Breast epithelium (tissue), 3 donors: Measurements from ENCODE around the gene PHTF2.

Experiments
- CTCF ChIP-seq, 3 donors: fragments of 450-650 bp; IDR thresholded peaks; one replicate each; pipeline ENCODE4 v1.5.1; 2016 to 2017; ENCODE audit warnings: antibody characterized with exemption in 3 of 3, mild to moderate bottlenecking in 3 of 3, moderate library complexity in 3 of 3
- POLR2A ChIP-seq: fragments of 450-650 bp; IDR thresholded peaks from one replicate; pipeline ENCODE4 v1.6.1; 2016; ENCODE audit warnings: antibody characterized with exemption, mild to moderate bottlenecking, moderate library complexity
- POLR2AphosphoS5 ChIP-seq, 3 donors: sonication (generic); formaldehyde crosslinking; IDR thresholded peaks; one replicate each; pipeline ENCODE4 v1.6.1; 2017; ENCODE audit warnings: antibody characterized with exemption in 3 of 3

GRCh38 chr7:77824636-77825035 lies 26.1 kb downstream of the PHTF2 start:
- TF ChIP-seq CTCF (IDR thresholded peaks at IDR 0.05) = no peak
- no peak for TF ChIP-seq POLR2AphosphoS5 (IDR thresholded peaks at IDR 0.05)
- TF ChIP-seq POLR2A = no peak
